Measurements from ENCODE around the gene GCNT1.

GCNT1 gene

DNA sequence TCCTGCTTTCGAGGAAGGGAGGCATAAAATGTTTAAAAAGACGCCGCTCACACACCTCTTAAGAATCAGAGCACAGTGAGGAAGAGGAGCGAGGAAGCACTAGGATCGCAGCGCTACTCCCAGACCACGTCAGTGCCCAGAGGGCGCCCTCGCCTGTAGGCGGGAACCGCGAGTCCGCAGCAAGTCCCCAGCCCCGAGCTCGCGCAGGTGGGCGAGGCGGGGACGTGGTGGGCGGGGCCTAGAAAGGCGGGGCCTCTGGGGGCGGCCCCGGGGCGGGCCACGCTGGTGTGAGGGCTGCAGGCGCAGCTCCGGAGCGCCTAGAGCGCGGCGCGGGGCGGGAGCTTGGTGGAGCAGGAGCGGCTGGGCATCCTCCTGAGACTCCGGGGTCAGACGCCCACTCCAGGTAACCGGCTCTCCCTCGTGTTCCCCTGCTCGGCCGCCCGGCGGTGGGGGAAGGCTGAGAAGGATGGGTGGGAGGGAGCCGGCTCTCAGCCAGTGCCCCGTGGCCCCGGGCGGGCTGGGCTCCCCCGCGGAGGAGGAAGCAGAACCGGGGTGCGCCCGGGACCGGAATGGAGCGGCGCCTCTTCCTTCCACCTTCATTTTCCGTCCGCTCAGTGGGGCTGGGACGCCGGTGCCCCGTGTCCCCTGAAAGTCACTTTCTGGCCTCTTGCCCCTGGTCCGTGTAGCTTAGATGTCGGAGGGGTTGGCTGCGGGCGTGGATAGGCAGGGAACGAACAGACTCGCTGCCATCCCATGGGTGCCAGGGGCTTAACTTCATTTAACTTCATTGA is at the start of gene GCNT1:
Gene GCNT1, plus strand, starts transcription at position 280 of the 791 bp plus-strand sequence. CDS start 43,200 bp downstream, outside the sequence.
- TF ChIP-seq EZH2 (IDR thresholded peaks at IDR 0.05), result no peak
- DNase-seq (ENCODE audit: low read depth, low spot score), result no peak
- peak within 1 kb of the TSS; percentile 77 for H3K4me3 ChIP-seq
- H3K27ac ChIP-seq, result no peak within 1 kb of the TSS
- no peaks in the 10 kb centered on the region for H3K36me3 ChIP-seq (ENCODE audit: insufficient read depth, low read length)
- H3K9me3 ChIP-seq (ENCODE audit: low read depth, low read length), result no peaks in the 10 kb centered on the region
- no peak within 1 kb of the TSS for H3K9ac ChIP-seq (ENCODE audit: insufficient read length)

DNA sequence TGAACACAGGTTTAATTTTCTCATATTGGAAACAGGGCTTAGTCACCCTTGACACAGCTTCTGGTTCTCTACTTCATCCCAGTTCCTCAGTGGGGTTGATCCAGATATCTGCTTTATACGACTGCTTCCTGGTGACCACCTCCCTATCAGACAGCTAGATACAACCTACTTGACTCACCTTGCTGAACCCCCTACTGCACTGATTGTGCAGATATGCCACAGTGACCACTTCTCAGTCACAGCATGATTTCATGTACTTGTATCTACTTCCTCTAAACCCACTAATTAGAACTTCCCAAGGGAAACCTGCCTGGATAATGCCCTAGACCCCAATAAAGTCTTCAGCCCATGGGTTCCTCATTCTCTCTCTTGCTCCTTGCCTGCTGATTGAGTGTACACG is 46.3 kb upstream of the GCNT1 start:
- H3K36me3 ChIP-seq (ENCODE audit: insufficient read depth, low read length), result no peaks in the 10 kb centered on the region
- no peak for DNase-seq (ENCODE audit: low read depth, low spot score)
- H3K4me3 ChIP-seq, result no peak overlapping the region
- H3K27ac ChIP-seq, result no peak overlapping the region
- H3K9ac ChIP-seq (ENCODE audit: insufficient read length), result no peak overlapping the region
- TF ChIP-seq EZH2 (IDR thresholded peaks at IDR 0.05) (no peak), FOXP2 (optimal IDR thresholded peaks at IDR 0.05; ENCODE audit: control extremely low read depth, extremely low read length, insufficient read depth) (no peak), POLR2AphosphoS5 (IDR thresholded peaks at IDR 0.05; ENCODE audit: borderline replicate concordance, low read depth, low read length) (no peak)
- no peaks in the 10 kb centered on the region for H3K9me3 ChIP-seq (ENCODE audit: low read depth, low read length)

GRCh38 chr9:76413658-76414057 is 45.3 kb upstream of the GCNT1 start:
- TF ChIP-seq FOXP2 (optimal IDR thresholded peaks at IDR 0.05; ENCODE audit: control extremely low read depth, extremely low read length, insufficient read depth) (no peak), POLR2AphosphoS5 (IDR thresholded peaks at IDR 0.05; ENCODE audit: borderline replicate concordance, low read depth, low read length) (no peak), EZH2 (IDR thresholded peaks at IDR 0.05) (no peak)
- Histone ChIP-seq H3K27ac (no peak overlapping the region), H3K9me3 (ENCODE audit: low read depth, low read length) (no peaks in the 10 kb centered on the region), H3K4me3 (no peak overlapping the region), H3K36me3 (ENCODE audit: insufficient read depth, low read length) (no peaks in the 10 kb centered on the region), H3K9ac (ENCODE audit: insufficient read length) (no peak overlapping the region)
- no peak for DNase-seq (ENCODE audit: low read depth, low spot score)

GRCh38 chr9:76414661-76415060 is 44.3 kb upstream of the GCNT1 start:
- Histone ChIP-seq H3K9ac (ENCODE audit: insufficient read length) (no peak overlapping the region), H3K27ac (no peak overlapping the region), H3K4me3 (no peak overlapping the region), H3K9me3 (ENCODE audit: low read depth, low read length) (no peaks in the 10 kb centered on the region), H3K36me3 (ENCODE audit: insufficient read depth, low read length) (no peaks in the 10 kb centered on the region)
- TF ChIP-seq EZH2 (IDR thresholded peaks at IDR 0.05), result no peak
- TF ChIP-seq POLR2AphosphoS5 (IDR thresholded peaks at IDR 0.05; ENCODE audit: borderline replicate concordance, low read depth, low read length), result no peak
- no peak for TF ChIP-seq FOXP2 (optimal IDR thresholded peaks at IDR 0.05; ENCODE audit: control extremely low read depth, extremely low read length, insufficient read depth)
- DNase-seq (ENCODE audit: low read depth, low spot score), result no peak

DNA sequence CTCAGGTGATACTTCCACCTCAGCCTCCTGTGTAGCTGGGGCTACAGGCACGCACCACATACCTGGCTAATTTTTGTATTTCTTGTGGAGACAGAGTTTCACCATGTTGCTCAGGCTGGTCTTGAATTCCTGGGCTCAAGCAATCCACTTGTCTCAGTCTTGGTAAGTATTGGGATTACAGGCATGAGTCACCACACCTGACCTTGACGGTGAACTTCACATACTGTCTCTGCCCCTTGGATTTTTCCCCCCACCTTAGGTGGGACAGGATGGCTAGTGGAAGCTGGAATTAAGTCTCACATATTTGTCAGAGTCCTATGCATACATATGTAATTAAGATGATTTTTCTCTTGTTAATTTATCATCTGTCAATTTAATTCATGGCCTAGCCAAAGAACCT is 43.8 kb upstream of the GCNT1 start:
- no peaks in the 10 kb centered on the region for H3K36me3 ChIP-seq (ENCODE audit: insufficient read depth, low read length)
- TF ChIP-seq POLR2AphosphoS5 (IDR thresholded peaks at IDR 0.05; ENCODE audit: borderline replicate concordance, low read depth, low read length) (no peak), FOXP2 (optimal IDR thresholded peaks at IDR 0.05; ENCODE audit: control extremely low read depth, extremely low read length, insufficient read depth) (no peak), EZH2 (IDR thresholded peaks at IDR 0.05) (no peak)
- H3K9ac ChIP-seq (ENCODE audit: insufficient read length), result no peak overlapping the region
- no peak overlapping the region for H3K27ac ChIP-seq
- no peaks in the 10 kb centered on the region for H3K9me3 ChIP-seq (ENCODE audit: low read depth, low read length)
- H3K4me3 ChIP-seq, result no peak overlapping the region
- DNase-seq (ENCODE audit: low read depth, low spot score), result no peak

GRCh38 chr9:76415731-76416130 is 43.3 kb upstream of the GCNT1 start:
- no peak overlapping the region for H3K4me3 ChIP-seq
- no peaks in the 10 kb centered on the region for H3K36me3 ChIP-seq (ENCODE audit: insufficient read depth, low read length)
- no peak for TF ChIP-seq FOXP2 (optimal IDR thresholded peaks at IDR 0.05; ENCODE audit: control extremely low read depth, extremely low read length, insufficient read depth)
- no peak for TF ChIP-seq EZH2 (IDR thresholded peaks at IDR 0.05)
- TF ChIP-seq POLR2AphosphoS5 (IDR thresholded peaks at IDR 0.05; ENCODE audit: borderline replicate concordance, low read depth, low read length), result no peak
- DNase-seq (ENCODE audit: low read depth, low spot score), result no peak
- no peak overlapping the region for H3K27ac ChIP-seq
- no peaks in the 10 kb centered on the region for H3K9me3 ChIP-seq (ENCODE audit: low read depth, low read length)
- H3K9ac ChIP-seq (ENCODE audit: insufficient read length), result no peak overlapping the region

GRCh38 chr9:76417394-76417793 is 41.6 kb upstream of the GCNT1 start:
- no peaks in the 10 kb centered on the region for H3K36me3 ChIP-seq (ENCODE audit: insufficient read depth, low read length)
- H3K9me3 ChIP-seq (ENCODE audit: low read depth, low read length), result no peaks in the 10 kb centered on the region
- no peak for DNase-seq (ENCODE audit: low read depth, low spot score)
- no peak overlapping the region for H3K9ac ChIP-seq (ENCODE audit: insufficient read length)
- H3K27ac ChIP-seq, result no peak overlapping the region
- no peak for TF ChIP-seq EZH2 (IDR thresholded peaks at IDR 0.05)
- TF ChIP-seq POLR2AphosphoS5 (IDR thresholded peaks at IDR 0.05; ENCODE audit: borderline replicate concordance, low read depth, low read length), result no peak
- no peak for TF ChIP-seq FOXP2 (optimal IDR thresholded peaks at IDR 0.05; ENCODE audit: control extremely low read depth, extremely low read length, insufficient read depth)
- H3K4me3 ChIP-seq, result no peak overlapping the region

- Histone ChIP-seq H3K4me3 (no peak overlapping the region), H3K36me3 (ENCODE audit: insufficient read depth, low read length) (no peaks in the 10 kb centered on the region), H3K9ac (ENCODE audit: insufficient read length) (no peak overlapping the region), H3K9me3 (ENCODE audit: low read depth, low read length) (no peaks in the 10 kb centered on the region), H3K27ac (no peak overlapping the region)
- no peak for TF ChIP-seq FOXP2 (optimal IDR thresholded peaks at IDR 0.05; ENCODE audit: control extremely low read depth, extremely low read length, insufficient read depth)
- no peak for TF ChIP-seq POLR2AphosphoS5 (IDR thresholded peaks at IDR 0.05; ENCODE audit: borderline replicate concordance, low read depth, low read length)
- no peak for TF ChIP-seq EZH2 (IDR thresholded peaks at IDR 0.05)
- DNase-seq (ENCODE audit: low read depth, low spot score), result no peak
These were observed 39.1 kb upstream of the GCNT1 start for GRCh38 chr9:76419782-76420380.

Data from SK-N-MC (cell line).